GM23248 (cell line): ENCODE results near the gene NARF. TPM values are rescaled to one million over a fixed set of nuclear protein-coding genes. Genes with fewer than 3 reads are reported as not detected.

Experiments
- DNase-seq: peaks from one replicate; pipeline ENCODE4 v3.0.0-alpha.2; 2015
- H2AFZ ChIP-seq: fragments of 200-600 bp; sonication (generic); 2 replicates; pipeline ENCODE4 v1.6.1; 2016; ENCODE audit warnings: antibody characterized with exemption
- H3F3A ChIP-seq: fragments of 200-600 bp; sonication (generic); 2 replicates; pipeline ENCODE4 v1.6.1; 2016; ENCODE audit warnings: mild to moderate bottlenecking, antibody characterized with exemption, mixed run types; ENCODE audit not compliant: insufficient read depth
- H3K27ac ChIP-seq: fragments of 200-600 bp; sonication (generic); 2 replicates; pipeline ENCODE4 v1.5.1; 2016; ENCODE audit warnings: mild to moderate bottlenecking
- H3K27me3 ChIP-seq: fragments of 200-600 bp; sonication (generic); replicated peaks from 2 replicates; pipeline ENCODE4 v1.6.1; 2016; ENCODE audit warnings: mild to moderate bottlenecking; ENCODE audit not compliant: insufficient read depth
- H3K36me3 ChIP-seq: fragments of 200-600 bp; sonication (generic); 2 replicates; pipeline ENCODE4 v1.6.1; 2016; ENCODE audit warnings: low read depth, mild to moderate bottlenecking
- H3K4me1 ChIP-seq: fragments of 200-600 bp; sonication (generic); 2 replicates; pipeline ENCODE4 v1.6.1; 2016; ENCODE audit warnings: mild to moderate bottlenecking; ENCODE audit not compliant: insufficient read depth
- H3K4me2 ChIP-seq: fragments of 200-600 bp; sonication (generic); one replicate; pipeline ENCODE4 v1.6.1; 2016; ENCODE audit warnings: mild to moderate bottlenecking; ENCODE audit not compliant: unreplicated experiment
- H3K4me3 ChIP-seq: fragments of 200-600 bp; sonication (generic); 2 replicates; pipeline ENCODE4 v1.5.1; 2016; ENCODE audit warnings: mild to moderate bottlenecking
- H3K79me2 ChIP-seq: fragments of 200-600 bp; sonication (generic); 2 replicates; pipeline ENCODE4 v1.6.1; 2016; ENCODE audit warnings: mild to moderate bottlenecking; ENCODE audit not compliant: insufficient read depth
- H3K9ac ChIP-seq: fragments of 200-600 bp; sonication (generic); 2 replicates; pipeline ENCODE4 v1.6.1; 2016; ENCODE audit warnings: mild to moderate bottlenecking
- H3K9me2 ChIP-seq: fragments of 200-600 bp; sonication (generic); 2 replicates; pipeline ENCODE4 v1.6.1; 2016; ENCODE audit warnings: mixed run types, mild to moderate bottlenecking, moderate library complexity; ENCODE audit not compliant: insufficient read depth
- H3K9me3 ChIP-seq: fragments of 200-600 bp; sonication (generic); one replicate; pipeline ENCODE4 v1.6.1; 2017; ENCODE audit warnings: low read depth
- H4K20me1 ChIP-seq: fragments of 200-600 bp; sonication (generic); 2 replicates; pipeline ENCODE4 v1.6.0; 2016; ENCODE audit not compliant: insufficient read depth
- EZH2 ChIP-seq: fragments of 200-600 bp; sonication (generic); IDR thresholded peaks from 2 replicates; pipeline ENCODE4 v1.6.1; 2018; ENCODE audit warnings: antibody characterized with exemption, mild to moderate bottlenecking; ENCODE audit not compliant: insufficient read depth, poor library complexity, severe bottlenecking
- EZH2phosphoT487 ChIP-seq: fragments of 200-600 bp; sonication (generic); IDR thresholded peaks from 2 replicates; pipeline ENCODE4 v1.6.1; 2018; ENCODE audit warnings: antibody characterized with exemption, moderate library complexity, mild to moderate bottlenecking, low read depth; ENCODE audit not compliant: insufficient read depth
- WGBS, 2 experiments: methylation state at CpG; one replicate each; pipeline ENCODE4 v1.1.6; 2015 to 2017; ENCODE audit warnings: low lambda C conversion rate in 2 of 2, low coverage in 1 of 2; ENCODE audit errors: missing lambda C conversion rate in 2 of 2; 5-methylcytosine and 5-hydroxymethylcytosine counted together
- in situ Hi-C: fragments of 300-500 bp; cut with MboI; formaldehyde crosslinking; loops from 2 replicates; pipeline ENCODE4 v1.15.0; 2020
- polyA plus RNA-seq: library from polyadenylated mRNA; unstranded; fragments of >200 nt; fragmentation: Nextera tagmentation; extraction: Ambion mirVana; gene quantifications from 2 replicates; pipeline ENCODE4 v1.2.1, GENCODE V29; 2016
- total RNA-seq: library from RNA; depleted of rRNA; stranded (reverse); fragments of >200 nt; shearing (Covaris generic); gene quantifications from 2 replicates; pipeline ENCODE4 v1.2.3, GENCODE V29; 2014

Gene NARF
- total and polyA plus RNA-seq, 2 experiments from 2014 or later, result 55.2 to 70.2 TPM

GRCh38 chr17:82412535-82413520 is 45.7 kb upstream of the NARF start:
- Histone ChIP-seq H3K4me3 (no peak overlapping the region), H3K4me2 (no peak overlapping the region), H3K9ac (no peak overlapping the region), H3K4me1 (no peaks in the 10 kb centered on the region), H3K9me2 (no peaks in the 10 kb centered on the region), H2AFZ (no peak overlapping the region), H4K20me1 (no peaks in the 10 kb centered on the region), H3K27ac (no peak overlapping the region), H3K36me3 (no peaks in the 10 kb centered on the region), H3F3A (no peaks in the 10 kb centered on the region), H3K79me2 (no peaks in the 10 kb centered on the region), H3K27me3 (no peaks in the 10 kb centered on the region), H3K9me3 (no peaks in the 10 kb centered on the region)
- no peak for DNase-seq
- WGBS, 2 experiments, result 90% methylated on average over 26 to 29 of the region's 29 CpGs
- TF ChIP-seq EZH2phosphoT487 (no peak), EZH2 (no peak)
- in situ Hi-C loops, result loop anchor here (10.0 kb wide), 1 partner anchor 58 kb away; the partner anchor contains the start of gene TEX19

- Histone ChIP-seq H2AFZ (no peak overlapping the region), H3K4me1 (peaks cover 7% of the 10 kb centered on the region; the same call in 1 of the 2 replicates), H3K9me3 (no peaks in the 10 kb centered on the region), H3K4me3 (no peak overlapping the region), H3F3A (no peaks in the 10 kb centered on the region), H3K79me2 (no peaks in the 10 kb centered on the region), H3K9ac (no peak overlapping the region), H3K27me3 (no peaks in the 10 kb centered on the region), H3K36me3 (no peaks in the 10 kb centered on the region), H3K9me2 (no peaks in the 10 kb centered on the region), H4K20me1 (no peaks in the 10 kb centered on the region), H3K27ac (no peak overlapping the region), H3K4me2 (peak overlapping the region; percentile 52)
- TF ChIP-seq EZH2 (no peak), EZH2phosphoT487 (no peak)
- DNase-seq, result peak; percentile 84
- in situ Hi-C loops, result loop anchor here (10.0 kb wide), 1 partner anchor 60 kb away; the partner anchor contains the start of gene TEX19
- WGBS, 2 experiments, result 20 to 21% methylated on average over 38 of the region's 38 CpGs
These were observed 43.8 kb upstream of the NARF start for GRCh38 chr17:82414548-82415281.

- H3K27me3 ChIP-seq, result no peaks in the 10 kb centered on the region
- H3K9me3 ChIP-seq, result no peaks in the 10 kb centered on the region
- no peak overlapping the region for H3K4me3 ChIP-seq
- no peak overlapping the region for H3K4me2 ChIP-seq
- 82 to 83% methylated on average over 25 to 26 of the region's 26 CpGs for WGBS, 2 experiments
- no peaks in the 10 kb centered on the region for H3F3A ChIP-seq
- in situ Hi-C loops, result loop anchor here (10.0 kb wide), 1 partner anchor 61 kb away; the partner anchor contains the start of gene TEX19
- H3K79me2 ChIP-seq, result no peaks in the 10 kb centered on the region
- H3K36me3 ChIP-seq, result no peaks in the 10 kb centered on the region
- H3K4me1 ChIP-seq, result peaks cover 8% of the 10 kb centered on the region; the same call in 1 of the 2 replicates
- no peak for DNase-seq
- no peaks in the 10 kb centered on the region for H3K9me2 ChIP-seq
- TF ChIP-seq EZH2phosphoT487 (no peak), EZH2 (no peak)
- H3K27ac ChIP-seq, result no peak overlapping the region
- no peaks in the 10 kb centered on the region for H4K20me1 ChIP-seq
- no peak overlapping the region for H2AFZ ChIP-seq
- H3K9ac ChIP-seq, result no peak overlapping the region
These were observed 43.2 kb upstream of the NARF start for GRCh38 chr17:82415336-82415735.

- no peaks in the 10 kb centered on the region for H3K79me2 ChIP-seq
- H3K4me1 ChIP-seq, result peaks cover 8% of the 10 kb centered on the region; the same call in 1 of the 2 replicates
- H3F3A ChIP-seq, result no peaks in the 10 kb centered on the region
- in situ Hi-C loops, result loop anchor here (10.0 kb wide), 1 partner anchor 61 kb away; the partner anchor contains the start of gene TEX19
- H3K9me3 ChIP-seq, result no peaks in the 10 kb centered on the region
- 91 to 92% methylated on average over 9 of the region's 9 CpGs for WGBS, 2 experiments
- H3K36me3 ChIP-seq, result no peaks in the 10 kb centered on the region
- no peaks in the 10 kb centered on the region for H3K27me3 ChIP-seq
- no peak overlapping the region for H2AFZ ChIP-seq
- no peaks in the 10 kb centered on the region for H4K20me1 ChIP-seq
- no peak for DNase-seq
- H3K9me2 ChIP-seq, result no peaks in the 10 kb centered on the region
- no peak overlapping the region for H3K4me2 ChIP-seq
- no peak overlapping the region for H3K27ac ChIP-seq
- H3K4me3 ChIP-seq, result no peak overlapping the region
- H3K9ac ChIP-seq, result no peak overlapping the region
- TF ChIP-seq EZH2, result no peak
- TF ChIP-seq EZH2phosphoT487, result no peak
These were observed 42.8 kb upstream of the NARF start for GRCh38 chr17:82415786-82416185.
